Medulla oblongata (tissue), 1 donor: ENCODE results near the gene PLB1.

Experiments used
- DNase-seq: peaks from one replicate; pipeline ENCODE4 v3.0.0-alpha.2; 2015; ENCODE audit errors: extremely low spot score

PLB1 gene

GRCh38 chr2:28668106-28668814, 172.4 kb downstream of the PLB1 start:
- DNase-seq = no peak

DNA sequence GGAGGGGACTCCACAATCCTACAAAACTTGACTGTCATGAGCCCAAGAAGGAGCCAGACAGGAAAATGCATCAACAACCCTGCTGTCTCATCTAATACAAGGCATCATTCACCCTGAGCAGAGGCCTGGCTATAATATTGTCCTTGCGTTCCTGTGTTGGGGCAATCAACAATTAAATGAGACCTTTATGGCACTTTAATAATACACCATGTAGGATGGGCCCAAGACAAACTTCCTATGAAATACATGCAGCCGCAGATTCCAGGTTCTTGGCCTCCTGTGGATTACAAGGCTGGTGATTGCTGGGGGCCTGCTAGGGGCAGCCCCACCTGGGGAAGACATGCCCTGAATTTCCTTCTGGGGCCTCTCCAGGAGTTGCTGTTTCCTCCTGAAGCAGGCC, 173.0 kb downstream of the PLB1 start:
- DNase-seq = no peak

DNA sequence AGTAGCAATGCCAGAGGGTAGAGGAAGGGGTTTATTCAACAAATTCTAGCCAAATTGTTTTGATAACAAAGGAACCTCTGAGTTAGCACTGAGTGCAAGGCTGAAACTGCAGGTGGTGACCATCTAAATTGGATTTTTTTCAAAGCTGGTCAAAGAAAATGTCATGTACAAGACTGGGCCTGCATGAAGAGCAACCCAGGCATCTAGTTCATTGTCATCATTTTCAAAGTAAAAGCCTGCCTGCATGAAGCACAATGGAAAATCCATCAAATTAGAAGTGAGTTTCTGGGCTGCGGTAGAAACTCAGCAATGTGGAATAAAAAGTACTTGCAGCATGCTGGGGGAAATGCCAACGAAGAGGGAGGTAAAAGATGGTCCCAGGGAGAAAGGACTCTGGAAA, 175.0 kb downstream of the PLB1 start:
- no peak for DNase-seq

DNA sequence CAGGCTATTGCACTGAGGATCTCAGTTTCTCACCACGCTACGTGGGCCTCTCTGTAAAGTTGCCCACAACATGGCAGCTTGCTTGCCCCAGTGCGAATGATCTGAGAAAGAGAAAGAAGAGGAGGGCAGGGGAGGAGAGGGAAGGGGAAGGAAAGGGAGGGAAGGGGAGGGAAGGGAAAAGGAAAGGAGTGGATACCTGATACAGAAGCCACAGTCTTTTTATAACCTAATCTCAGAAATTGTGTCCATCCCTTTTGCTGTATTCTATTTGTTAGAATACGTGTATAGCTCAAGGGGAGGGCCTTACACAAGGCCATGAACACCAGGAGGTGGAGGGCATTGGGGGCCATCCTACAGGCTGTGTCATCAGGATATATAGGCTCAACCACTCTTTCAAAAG, 177.5 kb downstream of the PLB1 start:
- no peak for DNase-seq

DNA sequence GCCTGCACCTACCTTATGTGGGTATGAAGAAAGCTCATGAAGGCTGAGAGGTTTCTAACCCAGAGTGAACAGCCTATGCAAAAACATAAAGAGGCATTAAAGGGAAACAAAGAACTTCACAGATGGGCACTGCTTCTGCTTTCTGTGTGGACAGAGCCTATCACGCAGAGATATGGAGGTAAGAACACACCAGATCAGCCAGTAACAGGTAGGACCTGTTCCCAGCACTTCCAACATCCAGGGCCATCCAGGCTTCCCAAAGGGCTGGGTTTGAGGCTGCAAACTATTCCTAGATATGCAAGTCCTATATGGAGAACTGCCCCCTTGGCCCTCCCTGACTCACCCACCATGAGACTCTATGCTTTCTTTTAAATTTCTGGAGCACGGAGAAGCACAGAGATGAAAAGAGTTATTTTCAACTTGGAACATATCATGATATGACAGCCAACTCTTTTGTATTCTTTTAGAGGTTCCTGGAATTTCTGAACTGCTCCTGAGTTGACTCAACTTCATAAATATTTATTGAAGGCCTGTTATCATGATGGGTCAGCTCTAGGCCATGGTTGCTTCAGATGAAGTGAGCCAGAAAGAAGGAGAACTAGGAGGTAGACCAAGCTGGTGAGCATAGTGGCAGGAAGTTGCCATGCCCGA, 178.3 kb downstream of the PLB1 start:
- no peak for DNase-seq

DNA sequence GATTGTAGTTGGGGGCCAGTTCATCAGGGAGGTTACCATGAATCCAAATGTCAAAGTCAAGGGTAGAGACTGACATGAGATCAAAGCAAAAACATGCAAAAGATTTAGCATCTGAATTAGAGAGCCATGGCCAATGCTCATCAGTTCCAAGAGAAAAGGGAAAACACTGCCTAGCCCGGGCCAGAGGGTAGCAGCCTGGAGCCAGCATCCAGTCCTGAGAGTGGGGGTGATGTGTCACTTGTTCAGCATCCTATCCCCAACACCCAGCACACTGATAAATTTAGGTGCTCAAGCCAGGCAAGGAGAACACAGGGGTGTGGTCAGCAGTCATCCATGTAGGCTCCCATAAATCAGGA, 178.8 kb downstream of the PLB1 start:
- no peak for DNase-seq

GRCh38 chr2:28676152-28676835, 180.4 kb downstream of the PLB1 start:
- DNase-seq = no peak

GRCh38 chr2:28678175-28678855, 182.5 kb downstream of the PLB1 start:
- no peak for DNase-seq

DNA sequence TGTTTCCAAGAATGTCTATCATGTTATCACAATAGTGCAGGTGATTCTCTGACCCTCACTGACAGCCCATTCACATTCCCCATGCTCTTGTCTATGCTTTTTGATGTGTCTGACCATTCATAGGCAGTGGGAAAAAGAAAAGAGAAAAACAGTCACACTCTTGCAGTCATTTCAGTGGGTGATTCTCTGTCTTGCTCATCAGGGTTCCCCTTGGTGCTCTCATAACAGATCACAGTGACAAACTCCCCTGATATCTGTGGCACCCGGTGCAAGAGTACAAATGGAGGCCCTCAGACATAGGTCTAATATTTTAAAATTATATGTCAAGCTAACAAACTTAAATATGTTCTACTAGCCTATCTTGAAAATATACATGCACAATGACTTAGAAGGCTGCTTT, 183.1 kb downstream of the PLB1 start:
- DNase-seq = no peak

- no peak for DNase-seq
These were observed 184.8 kb downstream of the PLB1 start for GRCh38 chr2:28680657-28681056.

DNA sequence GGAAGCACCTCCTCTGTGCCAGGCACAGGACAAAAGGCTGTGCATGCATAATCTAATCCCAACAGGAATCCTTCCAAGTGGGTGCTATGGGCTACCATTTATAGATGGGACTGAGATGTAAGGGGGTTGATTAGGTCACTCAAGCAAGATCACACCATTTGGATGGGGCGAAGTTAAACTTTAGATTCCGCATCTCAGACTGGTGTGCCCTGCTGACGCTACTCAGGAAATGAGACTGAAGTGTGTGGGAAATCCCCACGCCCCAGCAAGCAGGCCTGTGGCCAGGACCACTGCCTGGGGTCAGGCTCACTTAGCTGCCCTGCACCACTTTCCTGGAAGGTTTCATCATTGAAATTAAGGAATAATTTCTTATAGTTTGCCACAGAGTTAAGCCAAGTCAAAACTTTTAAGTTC, 185.3 kb downstream of the PLB1 start:
- peak; percentile 42 for DNase-seq

DNA sequence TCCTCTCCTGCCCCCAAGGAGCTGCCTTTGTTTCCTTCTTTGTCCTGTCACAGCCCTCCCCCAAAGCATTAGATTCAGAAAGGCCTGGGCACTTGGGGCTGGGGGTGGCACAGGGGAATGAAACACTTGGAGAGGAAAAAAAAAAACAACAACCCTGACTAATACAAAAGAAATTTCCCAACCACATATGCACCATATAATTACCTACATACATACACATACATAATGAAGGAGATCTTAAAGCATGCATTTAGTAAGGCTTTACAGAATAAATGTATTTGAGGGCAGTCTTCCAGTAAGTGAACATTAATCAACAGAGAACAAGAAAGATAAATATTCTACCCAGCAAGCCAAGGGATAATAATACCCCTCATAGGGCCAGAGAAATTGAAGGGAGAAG, 185.7 kb downstream of the PLB1 start:
- DNase-seq = no peak

GRCh38 chr2:28683100-28683706, 187.3 kb downstream of the PLB1 start:
- peak; percentile 19 for DNase-seq

DNA sequence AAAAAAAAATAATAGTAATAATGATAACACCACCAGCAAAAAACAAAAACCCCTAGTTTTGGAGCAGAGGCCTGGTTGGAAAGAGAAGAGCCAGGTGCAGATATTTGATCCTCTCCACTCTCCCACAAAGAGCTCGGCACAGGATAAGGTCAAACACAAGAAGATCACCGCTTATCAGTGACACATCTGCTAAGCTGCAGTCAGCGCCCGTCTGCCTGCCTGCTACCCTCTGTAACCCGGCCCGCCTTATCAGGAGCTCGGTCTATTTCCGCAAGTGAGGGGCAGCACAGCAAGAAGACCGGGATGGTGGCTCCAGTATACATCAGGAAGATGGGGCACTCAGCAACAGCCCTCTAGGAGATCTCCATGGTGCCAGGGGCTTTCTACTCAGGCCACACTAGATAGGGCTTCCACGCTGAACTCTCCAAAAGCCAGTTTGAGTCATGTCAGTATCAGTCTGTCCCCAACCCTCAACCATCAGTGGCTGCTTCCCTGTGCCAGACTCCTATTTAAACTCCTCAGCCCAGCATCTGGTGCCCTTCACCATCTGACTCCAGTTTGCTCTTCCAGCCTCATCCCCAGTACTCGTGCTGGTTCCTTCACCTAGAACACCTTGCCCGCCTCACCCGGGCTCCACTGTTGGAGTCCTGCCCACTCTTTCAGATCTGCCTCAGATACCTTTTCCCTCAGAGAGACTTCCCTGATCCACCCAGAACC, 188.4 kb downstream of the PLB1 start:
- no peak for DNase-seq

DNA sequence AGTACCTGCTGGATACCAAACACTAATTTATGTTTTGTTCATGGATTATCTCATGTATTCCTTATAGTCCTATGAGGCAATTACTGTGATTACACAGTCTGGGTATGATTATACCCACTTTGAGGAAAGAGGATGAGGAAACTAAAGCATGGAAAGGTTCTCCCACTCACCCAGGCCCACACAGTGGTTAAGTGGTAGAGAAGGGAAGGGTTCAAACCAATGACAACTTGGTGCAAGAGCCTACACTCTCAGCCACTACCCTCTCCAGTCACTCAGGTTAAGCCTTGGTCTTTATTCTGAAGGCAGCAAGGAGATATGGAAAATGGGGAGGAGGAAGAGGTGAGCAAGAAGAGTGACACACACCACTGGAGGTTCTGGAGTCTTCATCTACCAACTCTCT, 191.3 kb downstream of the PLB1 start:
- DNase-seq = no peak

DNA sequence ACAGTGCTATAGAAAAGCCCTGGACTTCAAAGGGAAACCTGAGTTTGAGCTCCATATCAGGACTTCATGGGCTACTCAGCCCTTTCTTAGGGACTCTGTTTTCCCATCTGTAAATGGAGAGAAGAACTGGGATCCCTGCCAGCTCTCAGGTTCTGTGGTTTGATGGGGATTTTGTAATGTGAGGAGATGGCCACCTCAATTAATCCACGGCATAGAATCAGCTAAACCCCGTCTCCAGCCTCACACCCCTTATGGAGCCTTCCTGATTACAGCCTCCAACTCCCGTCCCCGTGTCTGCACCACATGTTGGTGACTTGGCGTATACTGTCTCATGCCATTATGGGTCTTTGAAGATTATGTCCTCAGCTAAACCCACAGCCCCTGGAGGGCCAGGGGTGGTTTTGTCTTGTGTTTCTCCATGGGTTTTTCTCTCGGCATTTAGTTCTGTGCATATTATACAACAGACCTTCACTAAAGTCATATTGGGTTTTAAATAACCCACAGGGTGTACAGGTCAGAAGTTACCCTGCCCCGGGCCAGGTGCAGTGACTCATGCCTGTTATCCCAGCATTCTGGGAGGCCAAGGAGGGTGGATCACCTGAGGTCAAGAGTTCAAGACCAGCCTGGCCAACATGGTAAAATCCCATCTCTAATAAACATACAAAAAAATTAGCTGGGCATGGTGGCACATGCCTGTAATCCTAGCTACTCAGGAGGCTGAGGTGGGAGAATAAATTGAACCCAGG, 192.0 kb downstream of the PLB1 start:
- no peak for DNase-seq

GRCh38 chr2:28688818-28689217, 193.0 kb downstream of the PLB1 start:
- no peak for DNase-seq

DNA sequence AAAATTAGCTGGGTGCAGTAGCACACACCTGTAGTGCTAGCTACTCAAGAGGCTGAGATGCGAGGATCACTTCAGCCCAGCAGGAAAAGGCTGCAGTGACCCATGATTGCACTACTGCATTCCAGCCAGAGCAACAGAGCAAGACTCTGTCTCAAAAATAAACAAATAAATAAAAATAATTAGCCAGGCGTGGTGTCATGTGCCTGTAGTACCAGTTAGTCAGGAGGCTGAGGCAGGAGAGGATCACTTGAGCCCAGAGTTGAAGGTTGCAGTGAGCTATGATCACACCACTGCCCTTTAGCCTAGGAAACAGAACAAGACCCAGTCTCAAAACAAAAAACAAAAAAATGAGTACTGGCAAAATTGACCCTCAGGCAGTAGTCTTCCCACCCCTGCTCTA, 193.9 kb downstream of the PLB1 start:
- DNase-seq = no peak

GRCh38 chr2:28692411-28692810, 196.6 kb downstream of the PLB1 start:
- DNase-seq = no peak

DNA sequence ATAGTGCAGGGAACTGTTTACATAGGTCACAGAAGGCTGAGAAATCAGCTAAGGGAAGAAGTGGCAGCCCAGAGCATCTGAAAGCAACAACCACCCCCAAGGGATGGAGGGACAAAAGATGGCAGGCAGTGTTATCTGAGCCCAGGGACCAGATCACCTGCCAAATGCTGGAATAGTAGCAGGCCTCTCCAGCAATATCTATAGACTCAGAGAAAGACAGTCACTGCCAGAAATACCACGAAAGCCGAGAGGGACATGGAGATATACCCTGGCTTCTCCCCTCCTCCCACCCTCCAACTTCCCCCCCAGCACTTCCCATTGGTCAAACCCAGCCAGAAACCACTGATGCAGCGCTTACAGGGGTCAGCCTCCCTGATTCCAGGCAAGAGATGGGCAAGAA, 197.4 kb downstream of the PLB1 start:
- no peak for DNase-seq
